H1 (cell line): Measurements from ENCODE around the gene POLR2H.

Experiments
- KDM1A ChIP-seq: fragments of 200-600, 300-600 bp; sonication (generic); IDR thresholded peaks from 2 replicates; pipeline ENCODE4 v1.7.1; 2016; ENCODE audit warnings: mild to moderate bottlenecking, low read length, borderline replicate concordance
- MAX ChIP-seq: IDR thresholded peaks from 2 replicates; pipeline ENCODE4 v1.6.1; 2012; ENCODE audit warnings: inconsistent platforms
- ZNF274 ChIP-seq: IDR thresholded peaks from 2 replicates; pipeline ENCODE4 v1.7.0; 2012; ENCODE audit warnings: low read length, borderline replicate concordance; ENCODE audit errors: extremely low read depth
- TF ChIP-seq, protein P1 (sequence below): IDR thresholded peaks from 2 replicates; pipeline ENCODE4 v1.6.1; 2011; ENCODE audit warnings: low read depth, mild to moderate bottlenecking, low read length; ENCODE audit not compliant: insufficient read depth
- TF ChIP-seq, protein P2 (sequence below), 3 experiments: IDR thresholded peaks; 1 replicate in 2 of 3; 2 replicates in 1 of 3; pipeline versions ENCODE4 v1.5.1 to v1.6.1; 2011; ENCODE audit warnings: low read length in 3 of 3, mild to moderate bottlenecking in 3 of 3, inconsistent platforms in 2 of 3, low read depth in 1 of 3, moderate library complexity in 1 of 3; ENCODE audit not compliant: insufficient read depth in 1 of 3; ENCODE audit errors: control extremely low read depth in 1 of 3

DNA sequence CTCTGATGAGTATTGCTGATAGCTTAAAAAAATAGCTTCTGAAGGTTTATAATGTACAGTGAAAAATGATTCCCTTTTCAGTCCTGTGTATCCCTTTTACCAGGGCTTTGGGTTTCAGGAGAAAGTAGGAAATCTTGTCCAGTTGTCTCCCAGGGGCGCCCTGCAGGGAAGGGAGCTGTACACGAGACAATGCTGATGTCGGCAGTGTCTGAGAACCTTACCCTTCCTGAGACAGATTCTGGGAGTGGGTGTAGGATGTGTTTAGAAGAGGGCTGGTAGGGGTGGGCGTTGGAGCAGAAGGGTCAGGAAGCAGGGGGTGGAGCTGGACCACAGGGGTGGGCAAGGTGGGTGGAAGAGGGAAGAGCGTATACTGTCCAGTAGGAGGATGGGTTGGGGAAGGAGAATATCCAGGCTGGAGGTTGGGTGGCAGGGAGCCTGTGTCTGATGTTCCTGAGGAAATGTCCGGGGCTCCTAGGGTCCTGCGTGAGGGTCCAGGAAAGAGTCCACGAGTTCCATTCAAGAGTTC is 10.8 kb downstream of the POLR2H start:
- TF ChIP-seq, protein P1, sequence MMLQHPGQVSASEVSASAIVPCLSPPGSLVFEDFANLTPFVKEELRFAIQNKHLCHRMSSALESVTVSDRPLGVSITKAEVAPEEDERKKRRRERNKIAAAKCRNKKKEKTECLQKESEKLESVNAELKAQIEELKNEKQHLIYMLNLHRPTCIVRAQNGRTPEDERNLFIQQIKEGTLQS = no peak
- TF ChIP-seq KDM1A (no peak), MAX (no peak), ZNF274 (no peak)
- TF ChIP-seq, protein P2, sequence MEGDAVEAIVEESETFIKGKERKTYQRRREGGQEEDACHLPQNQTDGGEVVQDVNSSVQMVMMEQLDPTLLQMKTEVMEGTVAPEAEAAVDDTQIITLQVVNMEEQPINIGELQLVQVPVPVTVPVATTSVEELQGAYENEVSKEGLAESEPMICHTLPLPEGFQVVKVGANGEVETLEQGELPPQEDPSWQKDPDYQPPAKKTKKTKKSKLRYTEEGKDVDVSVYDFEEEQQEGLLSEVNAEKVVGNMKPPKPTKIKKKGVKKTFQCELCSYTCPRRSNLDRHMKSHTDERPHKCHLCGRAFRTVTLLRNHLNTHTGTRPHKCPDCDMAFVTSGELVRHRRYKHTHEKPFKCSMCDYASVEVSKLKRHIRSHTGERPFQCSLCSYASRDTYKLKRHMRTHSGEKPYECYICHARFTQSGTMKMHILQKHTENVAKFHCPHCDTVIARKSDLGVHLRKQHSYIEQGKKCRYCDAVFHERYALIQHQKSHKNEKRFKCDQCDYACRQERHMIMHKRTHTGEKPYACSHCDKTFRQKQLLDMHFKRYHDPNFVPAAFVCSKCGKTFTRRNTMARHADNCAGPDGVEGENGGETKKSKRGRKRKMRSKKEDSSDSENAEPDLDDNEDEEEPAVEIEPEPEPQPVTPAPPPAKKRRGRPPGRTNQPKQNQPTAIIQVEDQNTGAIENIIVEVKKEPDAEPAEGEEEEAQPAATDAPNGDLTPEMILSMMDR (IDR thresholded peaks at IDR 0.05; ENCODE audit: control extremely low read depth in 1 of 3, insufficient read depth in 1 of 3, low read depth in 1 of 3, low read length in 3 of 3) = no peak
